Activated naive CD8-positive, alpha-beta T cell treated with anti-CD3 and anti-CD28 coated beads, Interleukin-2, amount 10 ng/mL, durations not matched to agents 7 days and 5 days (primary cell): ENCODE results near the gene SLC66A3. TPM values are rescaled to one million over a fixed set of nuclear protein-coding genes. Genes with fewer than 3 reads are reported as not detected.

Experiments used
- ATAC-seq: fragments of 150-1000 bp; cut with Tn5 transposase; one replicate; pipeline ENCODE4 v1.10.0; 2021; ENCODE audit warnings: low read depth, moderate library complexity
- POLR2A ChIA-PET: fragments of 350-600 bp; sonication (Branson Sonifier 250); formaldehyde crosslinking; loops from one replicate; lab custom pipeline; 2021; ENCODE audit warnings: antibody characterized with exemption; lab: Charles Lee
- DNase-seq: peaks from one replicate; pipeline ENCODE4 v3.0.0; 2021
- H3K27ac Mint-ChIP-seq: one replicate; pipeline ENCODE4 v1.8.0; 2022; ENCODE audit warnings: mild to moderate bottlenecking, mixed read lengths
- H3K27me3 Mint-ChIP-seq: one replicate; pipeline ENCODE4 v1.8.0; 2022; ENCODE audit warnings: mild to moderate bottlenecking, moderate library complexity, mixed read lengths
- H3K36me3 Mint-ChIP-seq: one replicate; pipeline ENCODE4 v1.8.0; 2021; ENCODE audit warnings: mild to moderate bottlenecking, mixed read lengths
- H3K4me1 Mint-ChIP-seq: one replicate; pipeline ENCODE4 v1.8.0; 2021; ENCODE audit warnings: mixed read lengths
- H3K4me3 Mint-ChIP-seq: one replicate; pipeline ENCODE4 v1.8.0; 2022; ENCODE audit warnings: mild to moderate bottlenecking, moderate library complexity, mixed read lengths
- H3K9me3 Mint-ChIP-seq: one replicate; pipeline ENCODE4 v1.8.0; 2021; ENCODE audit warnings: mixed read lengths
- total RNA-seq, 2 experiments: library from RNA; stranded (reverse); gene quantifications; one replicate each; pipeline ENCODE4 v1.2.3, GENCODE V29; 2021

The SLC66A3 gene
- total RNA-seq, 2 experiments from 2014 or later, result 19.0 to 20.8 TPM

GRCh38 chr2:11182951-11183350 lies 27.7 kb downstream of the SLC66A3 start:
- Mint-ChIP-seq H3K4me1 (no peaks in the 10 kb centered on the region), H3K4me3 (no peak overlapping the region), H3K27me3 (no peaks in the 10 kb centered on the region), H3K27ac (no peak overlapping the region), H3K36me3 (no peaks in the 10 kb centered on the region), H3K9me3 (no peaks in the 10 kb centered on the region)
- DNase-seq (no peak), ATAC-seq (no peak)
- POLR2A ChIA-PET, result no interaction called here

GRCh38 chr2:11186145-11186544 lies 30.9 kb downstream of the SLC66A3 start:
- no peaks in the 10 kb centered on the region for H3K4me1 Mint-ChIP-seq
- H3K4me3 Mint-ChIP-seq, result no peak overlapping the region
- ATAC-seq, result no peak
- H3K9me3 Mint-ChIP-seq, result no peaks in the 10 kb centered on the region
- no peaks in the 10 kb centered on the region for H3K27me3 Mint-ChIP-seq
- H3K36me3 Mint-ChIP-seq, result peaks cover 5% of the 10 kb centered on the region
- no peak for DNase-seq
- POLR2A ChIA-PET, result no interaction called here
- H3K27ac Mint-ChIP-seq, result no peak overlapping the region

GRCh38 chr2:11187083-11187619 lies 31.9 kb downstream of the SLC66A3 start:
- no peaks in the 10 kb centered on the region for H3K27me3 Mint-ChIP-seq
- POLR2A ChIA-PET, result interaction anchor here (0.7 kb wide), 1 partner anchor 512 kb away, joined by 3 read pairs; no protein-coding TSS in a partner anchor
- H3K4me3 Mint-ChIP-seq, result no peak overlapping the region
- H3K36me3 Mint-ChIP-seq, result peaks cover 5% of the 10 kb centered on the region
- no peak overlapping the region for H3K27ac Mint-ChIP-seq
- ATAC-seq (no peak), DNase-seq (no peak)
- H3K4me1 Mint-ChIP-seq, result no peaks in the 10 kb centered on the region
- H3K9me3 Mint-ChIP-seq, result no peaks in the 10 kb centered on the region

GRCh38 chr2:11187731-11188130 lies 32.5 kb downstream of the SLC66A3 start:
- DNase-seq (no peak), ATAC-seq (no peak)
- H3K4me1 Mint-ChIP-seq, result no peaks in the 10 kb centered on the region
- H3K36me3 Mint-ChIP-seq, result peaks cover 5% of the 10 kb centered on the region
- no peaks in the 10 kb centered on the region for H3K27me3 Mint-ChIP-seq
- no peak overlapping the region for H3K4me3 Mint-ChIP-seq
- POLR2A ChIA-PET, result interaction anchor here (0.7 kb wide), 1 partner anchor 513 kb away, joined by 3 read pairs; no protein-coding TSS in a partner anchor
- no peak overlapping the region for H3K27ac Mint-ChIP-seq
- H3K9me3 Mint-ChIP-seq, result no peaks in the 10 kb centered on the region

GRCh38 chr2:11196246-11196645 lies 41.0 kb downstream of the SLC66A3 start:
- POLR2A ChIA-PET, result no interaction called here
- peaks cover 10% of the 10 kb centered on the region for H3K36me3 Mint-ChIP-seq
- H3K9me3 Mint-ChIP-seq, result no peaks in the 10 kb centered on the region

GRCh38 chr2:11200651-11201050 lies 45.4 kb downstream of the SLC66A3 start:
- POLR2A ChIA-PET, result no interaction called here
- Mint-ChIP-seq H3K9me3 (no peaks in the 10 kb centered on the region), H3K27me3 (no peaks in the 10 kb centered on the region), H3K4me3 (no peak overlapping the region), H3K4me1 (peaks cover 5% of the 10 kb centered on the region), H3K27ac (no peak overlapping the region), H3K36me3 (peaks cover 13% of the 10 kb centered on the region)
- DNase-seq, result no peak
- no peak for ATAC-seq

More at GRCh38 chr2:11196246-11196645, 41.0 kb downstream of the SLC66A3 start:
- Mint-ChIP-seq H3K4me1 (no peaks in the 10 kb centered on the region), H3K27me3 (no peaks in the 10 kb centered on the region), H3K4me3 (no peak overlapping the region), H3K27ac (no peak overlapping the region)
- DNase-seq (no peak), ATAC-seq (no peak)

GRCh38 chr2:11201969-11202368 lies 46.7 kb downstream of the SLC66A3 start:
- H3K27ac Mint-ChIP-seq, result no peak overlapping the region

GRCh38 chr2:11203480-11203879 lies 48.2 kb downstream of the SLC66A3 start:
- H3K27ac Mint-ChIP-seq, result no peak overlapping the region
- no peaks in the 10 kb centered on the region for H3K27me3 Mint-ChIP-seq
- DNase-seq, result no peak
- POLR2A ChIA-PET, result no interaction called here
- no peak overlapping the region for H3K4me3 Mint-ChIP-seq
- ATAC-seq, result no peak
- peaks cover 5% of the 10 kb centered on the region for H3K4me1 Mint-ChIP-seq
- no peaks in the 10 kb centered on the region for H3K9me3 Mint-ChIP-seq
- H3K36me3 Mint-ChIP-seq, result peaks cover 10% of the 10 kb centered on the region

More at GRCh38 chr2:11201969-11202368, 46.7 kb downstream of the SLC66A3 start:
- H3K27me3 Mint-ChIP-seq, result no peaks in the 10 kb centered on the region
- no peak overlapping the region for H3K4me3 Mint-ChIP-seq
- no peaks in the 10 kb centered on the region for H3K9me3 Mint-ChIP-seq
- peaks cover 5% of the 10 kb centered on the region for H3K4me1 Mint-ChIP-seq
- ATAC-seq (no peak), DNase-seq (no peak)
- H3K36me3 Mint-ChIP-seq, result peaks cover 10% of the 10 kb centered on the region
- POLR2A ChIA-PET, result no interaction called here

- Mint-ChIP-seq H3K36me3 (peaks cover 15% of the 10 kb centered on the region), H3K27ac (no peak overlapping the region), H3K27me3 (no peaks in the 10 kb centered on the region), H3K4me1 (peaks cover 5% of the 10 kb centered on the region), H3K4me3 (no peak overlapping the region), H3K9me3 (no peaks in the 10 kb centered on the region)
- DNase-seq (no peak), ATAC-seq (no peak)
- POLR2A ChIA-PET, result no interaction called here
Observed at GRCh38 chr2:11208083-11208482, 52.8 kb downstream of the SLC66A3 start.

- no peaks in the 10 kb centered on the region for H3K27me3 Mint-ChIP-seq
- no peaks in the 10 kb centered on the region for H3K4me1 Mint-ChIP-seq
- no peak for ATAC-seq
- no peak overlapping the region for H3K4me3 Mint-ChIP-seq
- H3K36me3 Mint-ChIP-seq, result peaks cover 16% of the 10 kb centered on the region
- H3K9me3 Mint-ChIP-seq, result no peaks in the 10 kb centered on the region
- POLR2A ChIA-PET, result no interaction called here
- DNase-seq, result no peak
- H3K27ac Mint-ChIP-seq, result no peak overlapping the region
Observed at GRCh38 chr2:11212645-11213044, 57.4 kb downstream of the SLC66A3 start.

GRCh38 chr2:11213090-11213638 lies 57.9 kb downstream of the SLC66A3 start:
- H3K9me3 Mint-ChIP-seq, result no peaks in the 10 kb centered on the region
- H3K36me3 Mint-ChIP-seq, result peaks cover 16% of the 10 kb centered on the region
- H3K4me1 Mint-ChIP-seq, result no peaks in the 10 kb centered on the region
- no peak overlapping the region for H3K27ac Mint-ChIP-seq
- ATAC-seq (no peak), DNase-seq (no peak)
- H3K27me3 Mint-ChIP-seq, result no peaks in the 10 kb centered on the region
- H3K4me3 Mint-ChIP-seq, result no peak overlapping the region
- POLR2A ChIA-PET, result no interaction called here

- H3K36me3 Mint-ChIP-seq, result peaks cover 16% of the 10 kb centered on the region
- no peaks in the 10 kb centered on the region for H3K4me1 Mint-ChIP-seq
- no peak overlapping the region for H3K4me3 Mint-ChIP-seq
- POLR2A ChIA-PET, result no interaction called here
- H3K9me3 Mint-ChIP-seq, result no peaks in the 10 kb centered on the region
- DNase-seq (no peak), ATAC-seq (no peak)
- no peak overlapping the region for H3K27ac Mint-ChIP-seq
- no peaks in the 10 kb centered on the region for H3K27me3 Mint-ChIP-seq
Observed at GRCh38 chr2:11213975-11214374, 58.7 kb downstream of the SLC66A3 start.

GRCh38 chr2:11214770-11215169 lies 59.5 kb downstream of the SLC66A3 start:
- Mint-ChIP-seq H3K4me1 (peaks cover 1% of the 10 kb centered on the region), H3K36me3 (peaks cover 20% of the 10 kb centered on the region), H3K4me3 (no peak overlapping the region)

GRCh38 chr2:11215407-11215806 lies 60.1 kb downstream of the SLC66A3 start:
- Mint-ChIP-seq H3K27me3 (no peaks in the 10 kb centered on the region), H3K4me1 (peaks cover 1% of the 10 kb centered on the region), H3K4me3 (no peak overlapping the region), H3K9me3 (peaks cover 1% of the 10 kb centered on the region), H3K36me3 (peaks cover 22% of the 10 kb centered on the region), H3K27ac (no peak overlapping the region)
- ATAC-seq (no peak), DNase-seq (no peak)
- POLR2A ChIA-PET, result no interaction called here

More at GRCh38 chr2:11214770-11215169, 59.5 kb downstream of the SLC66A3 start:
- H3K27me3 Mint-ChIP-seq, result no peaks in the 10 kb centered on the region
- no peak overlapping the region for H3K27ac Mint-ChIP-seq
- ATAC-seq (no peak), DNase-seq (no peak)
- H3K9me3 Mint-ChIP-seq, result peaks cover 1% of the 10 kb centered on the region
- POLR2A ChIA-PET, result no interaction called here
